Measurements from ENCODE around the gene UPF2.

- no peak for TF ChIP-seq CTCF (IDR thresholded peaks at IDR 0.05)
- TF ChIP-seq POLR2A (IDR thresholded peaks at IDR 0.05) = no peak
Observed at GRCh38 chr10:12041766-12042408, 722 bp downstream of the UPF2 start.

All from lower leg skin (tissue), 3 donors.